Activated effector memory CD4-positive, alpha-beta T cell treated with Interleukin-2 at 50 U/mL for 16 hours (primary cell): Measurements from ENCODE around the gene SEMA3E.

ENCODE experiments used
- DNase-seq: peaks from one replicate; pipeline ENCODE4 v3.0.0-alpha.2; 2020

SEMA3E gene

DNA sequence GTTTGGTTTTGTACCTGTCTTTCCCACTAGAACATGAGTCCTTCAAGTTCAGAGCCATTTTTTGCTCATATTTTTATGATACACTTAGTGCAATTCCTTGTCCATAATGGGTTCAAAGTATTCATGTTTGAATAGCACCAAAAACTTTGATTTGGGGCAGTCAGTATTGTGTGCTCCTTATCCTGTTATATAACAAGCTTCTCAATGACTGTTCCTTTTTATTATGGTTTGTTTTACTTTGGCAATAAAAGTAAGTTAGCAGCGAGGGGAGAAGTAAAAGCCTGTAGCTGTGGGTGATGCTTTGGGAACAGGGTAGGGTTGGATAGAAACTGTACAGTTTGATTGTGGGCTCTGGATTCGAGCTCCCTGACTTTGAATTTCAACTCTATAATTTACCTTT is 311.9 kb downstream of the SEMA3E start:
- DNase-seq = no peak

- DNase-seq = no peak
Measured at GRCh38 chr7:83326223-83326622, 322.7 kb downstream of the SEMA3E start.

- DNase-seq = no peak
Measured at GRCh38 chr7:83325083-83325482, 323.9 kb downstream of the SEMA3E start.

DNA sequence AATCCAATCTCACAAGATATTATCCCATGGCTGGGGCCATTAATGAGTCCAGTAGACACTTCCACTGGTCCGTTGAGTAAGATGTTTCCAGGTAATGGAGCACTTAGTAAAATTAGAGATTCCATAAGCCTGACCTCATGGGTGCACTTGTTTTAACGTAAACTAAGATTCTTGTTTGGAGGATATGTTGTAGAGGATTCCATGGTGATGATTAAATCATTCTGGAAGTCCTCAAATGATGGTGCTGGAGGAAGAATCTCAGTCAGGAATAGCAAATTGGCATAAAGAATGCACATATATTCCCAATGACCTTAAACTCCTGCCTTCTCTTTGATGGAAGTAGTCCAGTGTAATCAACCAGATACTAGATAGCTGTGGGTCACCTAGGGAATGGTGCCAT is 324.3 kb downstream of the SEMA3E start:
- DNase-seq = no peak

GRCh38 chr7:83321011-83321410 is 327.9 kb downstream of the SEMA3E start:
- no peak for DNase-seq

- no peak for DNase-seq
Measured at GRCh38 chr7:83313931-83314330, 335.0 kb downstream of the SEMA3E start.
